SK-N-SH (cell line): ENCODE results near the gene TPRG1L. TPM values are rescaled to one million over a fixed set of nuclear protein-coding genes. Genes with fewer than 3 reads are reported as not detected.

Experiments
- CTCF ChIA-PET: fragments of 300-600, 350-600 bp; formaldehyde crosslinking; extraction: SDS; loops from one replicate; lab custom pipeline; 2021; lab: Yijun Ruan, JAX
- POLR2A ChIA-PET: fragments of 350-600 bp; sonication (Branson Sonifier 250); formaldehyde crosslinking; extraction: SDS; loops from one replicate; lab custom pipeline; 2020; ENCODE audit warnings: antibody characterized with exemption, inconsistent platforms; lab: Yijun Ruan, JAX
- DNase-seq: peaks from one replicate; pipeline ENCODE4 v3.0.0; 2012
- H2AFZ ChIP-seq: fragments of 200-600 bp; sonication (generic); 2 replicates; pipeline ENCODE4 v1.8.1; 2016; ENCODE audit warnings: antibody characterized with exemption, mild to moderate bottlenecking, low read depth
- H3F3A ChIP-seq: fragments of 200-600 bp; sonication (generic); replicated peaks from 2 replicates; pipeline ENCODE3; 2016; ENCODE audit warnings: antibody characterized with exemption, mild to moderate bottlenecking; ENCODE audit not compliant: insufficient read depth
- H3K27ac ChIP-seq, 2 experiments: fragments of 200-500 bp in 1 of 2; fragments of 200-600 bp in 1 of 2; sonication (Bioruptor generic) in 1 of 2; sonication (generic), shearing (Covaris generic) in 1 of 2; 2 replicates each; pipeline versions ENCODE4 v1.5.1 to v1.6.1; 2014 to 2016; ENCODE audit warnings: low read depth in 2 of 2, inconsistent platforms in 1 of 2, low read length in 1 of 2, mild to moderate bottlenecking in 1 of 2, mixed read lengths in 1 of 2
- H3K27me3 ChIP-seq: fragments of 200-600 bp; sonication (generic), shearing (Covaris generic); 2 replicates; pipeline ENCODE4 v1.6.1; 2016; ENCODE audit warnings: mixed run types; ENCODE audit not compliant: insufficient read depth
- H3K36me3 ChIP-seq, 2 experiments: fragments of 200-500 bp in 1 of 2; fragments of 200-600 bp in 1 of 2; sonication (Bioruptor generic) in 1 of 2; sonication (generic) in 1 of 2; replicated peaks in 1 of 2; 2 replicates each; pipeline versions ENCODE3 to v1.5.1; 2014 to 2016; ENCODE audit warnings: low read length in 1 of 2, mild to moderate bottlenecking in 1 of 2; ENCODE audit not compliant: insufficient read depth in 2 of 2, control insufficient read depth in 1 of 2
- H3K4me1 ChIP-seq, 2 experiments: fragments of 200-500 bp in 1 of 2; fragments of 200-600 bp in 1 of 2; sonication (Bioruptor generic) in 1 of 2; sonication (generic), shearing (Covaris generic) in 1 of 2; 2 replicates each; pipeline versions ENCODE4 v1.5.1 to v1.6.1; 2014 to 2016; ENCODE audit warnings: low read depth in 1 of 2, low read length in 1 of 2, mixed run types in 1 of 2; ENCODE audit not compliant: insufficient read depth in 2 of 2, control insufficient read depth in 1 of 2
- H3K4me2 ChIP-seq: fragments of 200-600 bp; sonication (generic), shearing (Covaris generic); 2 replicates; pipeline ENCODE4 v1.6.1; 2017; ENCODE audit warnings: mixed run types
- H3K4me3 ChIP-seq, 2 experiments: fragments of 200-500 bp in 1 of 2; fragments of 200-600 bp in 1 of 2; sonication (Bioruptor generic) in 1 of 2; sonication (generic), shearing (Covaris generic) in 1 of 2; 2 replicates each; pipeline versions ENCODE4 v1.5.1 to v1.8.1; 2014 to 2016; ENCODE audit warnings: low read depth in 2 of 2, inconsistent platforms in 1 of 2, low read length in 1 of 2, mild to moderate bottlenecking in 1 of 2, mixed read lengths in 1 of 2, moderate library complexity in 1 of 2
- H3K79me2 ChIP-seq: fragments of 200-600 bp; sonication (generic); 2 replicates; pipeline ENCODE4 v1.8.1; 2017; ENCODE audit warnings: mild to moderate bottlenecking; ENCODE audit not compliant: insufficient read depth
- H3K9ac ChIP-seq: fragments of 200-600 bp; sonication (generic); 2 replicates; pipeline ENCODE4 v1.6.1; 2017; ENCODE audit warnings: mixed run types
- H3K9me2 ChIP-seq: fragments of 200-600 bp; sonication (generic); 2 replicates; pipeline ENCODE4 v1.6.1; 2017; ENCODE audit warnings: mixed run types
- H3K9me3 ChIP-seq: fragments of 200-600 bp; sonication (generic); 2 replicates; pipeline ENCODE4 v1.6.1; 2017; ENCODE audit warnings: mixed run types, mild to moderate bottlenecking, moderate library complexity
- H4K20me1 ChIP-seq: fragments of 200-600 bp; sonication (generic); 2 replicates; pipeline ENCODE4 v1.6.1; 2017; ENCODE audit warnings: mild to moderate bottlenecking, mixed run types; ENCODE audit not compliant: insufficient read depth
- ELF1 ChIP-seq: IDR thresholded peaks from 2 replicates; pipeline ENCODE4 v1.4.0; 2012
- EP300 ChIP-seq, 2 experiments: IDR thresholded peaks; 2 replicates each; pipeline versions ENCODE4 v1.4.0 to v1.6.1; 2012; ENCODE audit warnings: borderline replicate concordance in 1 of 2, low read depth in 1 of 2, low read length in 1 of 2
- EZH2phosphoT487 ChIP-seq: fragments of 200-600 bp; sonication (generic); IDR thresholded peaks from 2 replicates; pipeline ENCODE4 v1.6.1; 2017; ENCODE audit warnings: low read depth, mixed run types, mild to moderate bottlenecking, antibody characterized with exemption, moderate library complexity, borderline replicate concordance
- GATA2 ChIP-seq: sonication (generic); formaldehyde crosslinking; IDR thresholded peaks from 2 replicates; pipeline ENCODE4 v1.5.0; 2020; ENCODE audit warnings: mild to moderate bottlenecking, missing genetic modification reagents
- JUND ChIP-seq: IDR thresholded peaks from 2 replicates; pipeline ENCODE4 v1.4.0; 2012
- MEF2A ChIP-seq: IDR thresholded peaks from 2 replicates; pipeline ENCODE4 v1.4.0; 2012; ENCODE audit warnings: low read depth, borderline replicate concordance
- NFIC ChIP-seq: IDR thresholded peaks from 2 replicates; pipeline ENCODE4 v1.4.0; 2012; ENCODE audit warnings: borderline replicate concordance
- NRF1 ChIP-seq: IDR thresholded peaks from 2 replicates; pipeline ENCODE4 v1.6.1; 2012; ENCODE audit warnings: low read depth, mild to moderate bottlenecking, low read length
- POLR2AphosphoS5 ChIP-seq: IDR thresholded peaks from 2 replicates; pipeline ENCODE4 v1.6.1; 2012; ENCODE audit warnings: low read depth, low read length
- RXRA ChIP-seq: IDR thresholded peaks from 2 replicates; pipeline ENCODE4 v1.4.0; 2012; ENCODE audit warnings: low read depth, mild to moderate bottlenecking, borderline replicate concordance
- YY1 ChIP-seq: IDR thresholded peaks from 2 replicates; pipeline ENCODE4 v1.4.0; 2012; ENCODE audit warnings: low read depth, mild to moderate bottlenecking
- WGBS: methylation state at CpG from one replicate; pipeline ENCODE4 v1.1.6; 2017; ENCODE audit warnings: low lambda C conversion rate; 5-methylcytosine and 5-hydroxymethylcytosine counted together
- polyA plus RNA-seq, 3 experiments: library from polyadenylated mRNA; depleted of rRNA; stranded (reverse); fragments of >200 nt; gene quantifications; 2 replicates each; pipeline ENCODE4 v1.2.3, GENCODE V29; 2012
- TF ChIP-seq, protein P1 (sequence below): fragments of 200-600 bp; sonication (generic); IDR thresholded peaks from 2 replicates; pipeline ENCODE4 v1.6.1; 2017; ENCODE audit warnings: antibody characterized with exemption, mild to moderate bottlenecking, moderate library complexity
- TF ChIP-seq, protein P2 (sequence below): IDR thresholded peaks from 2 replicates; pipeline ENCODE4 v1.4.0; 2012; ENCODE audit warnings: low read depth, borderline replicate concordance

The TPRG1L gene
- polyA plus RNA-seq, 1 of the 3 experiments (the other 2 are of a cell fraction) = 25.9 TPM

DNA sequence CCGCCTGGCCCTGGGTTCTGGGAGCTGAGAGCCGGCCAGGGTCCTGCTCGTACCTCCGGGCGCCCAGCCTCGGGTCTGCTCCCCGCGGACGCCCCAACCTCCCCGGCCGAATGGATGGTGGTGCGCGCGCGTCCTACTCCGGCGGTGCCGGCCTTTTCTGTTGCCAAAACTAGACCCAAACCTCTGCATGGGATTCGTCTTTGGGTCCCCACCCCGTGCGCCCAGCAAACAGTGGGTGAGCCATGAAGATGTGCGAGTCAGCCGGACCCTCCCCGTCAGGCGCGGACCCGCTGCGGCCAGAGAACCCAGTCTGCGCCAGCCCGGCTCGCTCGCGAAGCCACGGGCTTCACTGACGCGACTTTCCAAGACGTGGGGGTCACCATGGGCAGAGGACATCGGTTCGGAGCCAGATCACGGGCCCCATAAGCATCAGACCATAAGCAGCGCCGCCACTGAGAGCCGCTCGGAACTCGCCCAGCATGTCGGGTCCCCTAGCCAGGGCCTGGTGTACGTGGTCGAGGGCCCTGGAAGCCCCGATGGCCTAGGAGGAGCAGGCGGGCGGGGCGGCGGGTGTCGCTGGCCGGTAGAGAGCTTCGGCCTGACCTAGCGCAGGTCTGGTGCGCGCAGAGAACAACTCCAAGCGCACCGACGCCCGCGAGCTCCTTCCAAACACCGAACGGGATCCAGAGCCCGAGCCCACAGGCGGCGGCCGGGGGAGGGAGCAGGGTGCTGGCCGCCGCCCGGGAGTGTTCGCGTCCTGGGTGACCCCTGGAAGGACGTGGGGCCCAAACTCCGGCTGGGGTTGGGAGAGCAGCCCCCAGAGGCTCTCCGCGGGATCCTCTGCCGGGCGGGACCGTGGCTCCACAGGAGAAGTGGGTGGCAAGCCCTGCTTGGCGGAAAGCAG lies 26.5 kb downstream of the TPRG1L start:
- H3K27ac ChIP-seq = no peak overlapping the region
- H3K9me2 ChIP-seq = no peaks in the 10 kb centered on the region
- H3K9me3 ChIP-seq = no peaks in the 10 kb centered on the region
- WGBS = 36% methylated on average over 10 of the region's 83 CpGs
- peak overlapping the region in 1 of 2 experiments; percentile 41; a peak in 1 of 4 replicates for H3K4me3 ChIP-seq
- peaks cover 19% of the 10 kb centered on the region for H3K79me2 ChIP-seq
- H2AFZ ChIP-seq = no peak overlapping the region
- peaks cover 0 to 12% of the 10 kb centered on the region in 2 experiments; a peak in 2 of 4 replicates for H3K4me1 ChIP-seq
- TF ChIP-seq, protein P1, sequence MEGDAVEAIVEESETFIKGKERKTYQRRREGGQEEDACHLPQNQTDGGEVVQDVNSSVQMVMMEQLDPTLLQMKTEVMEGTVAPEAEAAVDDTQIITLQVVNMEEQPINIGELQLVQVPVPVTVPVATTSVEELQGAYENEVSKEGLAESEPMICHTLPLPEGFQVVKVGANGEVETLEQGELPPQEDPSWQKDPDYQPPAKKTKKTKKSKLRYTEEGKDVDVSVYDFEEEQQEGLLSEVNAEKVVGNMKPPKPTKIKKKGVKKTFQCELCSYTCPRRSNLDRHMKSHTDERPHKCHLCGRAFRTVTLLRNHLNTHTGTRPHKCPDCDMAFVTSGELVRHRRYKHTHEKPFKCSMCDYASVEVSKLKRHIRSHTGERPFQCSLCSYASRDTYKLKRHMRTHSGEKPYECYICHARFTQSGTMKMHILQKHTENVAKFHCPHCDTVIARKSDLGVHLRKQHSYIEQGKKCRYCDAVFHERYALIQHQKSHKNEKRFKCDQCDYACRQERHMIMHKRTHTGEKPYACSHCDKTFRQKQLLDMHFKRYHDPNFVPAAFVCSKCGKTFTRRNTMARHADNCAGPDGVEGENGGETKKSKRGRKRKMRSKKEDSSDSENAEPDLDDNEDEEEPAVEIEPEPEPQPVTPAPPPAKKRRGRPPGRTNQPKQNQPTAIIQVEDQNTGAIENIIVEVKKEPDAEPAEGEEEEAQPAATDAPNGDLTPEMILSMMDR = no peak
- TF ChIP-seq YY1 (no peak), JUND (no peak), EP300 (IDR thresholded peaks at IDR 0.05; ENCODE audit: borderline replicate concordance in 1 of 2, low read depth in 1 of 2, low read length in 1 of 2) (no peak), EZH2phosphoT487 (no peak), MEF2A (no peak), RXRA (no peak), GATA2 (no peak), ELF1 (no peak), NRF1 (no peak), POLR2AphosphoS5 (no peak), NFIC (no peak)
- TF ChIP-seq, protein P2, sequence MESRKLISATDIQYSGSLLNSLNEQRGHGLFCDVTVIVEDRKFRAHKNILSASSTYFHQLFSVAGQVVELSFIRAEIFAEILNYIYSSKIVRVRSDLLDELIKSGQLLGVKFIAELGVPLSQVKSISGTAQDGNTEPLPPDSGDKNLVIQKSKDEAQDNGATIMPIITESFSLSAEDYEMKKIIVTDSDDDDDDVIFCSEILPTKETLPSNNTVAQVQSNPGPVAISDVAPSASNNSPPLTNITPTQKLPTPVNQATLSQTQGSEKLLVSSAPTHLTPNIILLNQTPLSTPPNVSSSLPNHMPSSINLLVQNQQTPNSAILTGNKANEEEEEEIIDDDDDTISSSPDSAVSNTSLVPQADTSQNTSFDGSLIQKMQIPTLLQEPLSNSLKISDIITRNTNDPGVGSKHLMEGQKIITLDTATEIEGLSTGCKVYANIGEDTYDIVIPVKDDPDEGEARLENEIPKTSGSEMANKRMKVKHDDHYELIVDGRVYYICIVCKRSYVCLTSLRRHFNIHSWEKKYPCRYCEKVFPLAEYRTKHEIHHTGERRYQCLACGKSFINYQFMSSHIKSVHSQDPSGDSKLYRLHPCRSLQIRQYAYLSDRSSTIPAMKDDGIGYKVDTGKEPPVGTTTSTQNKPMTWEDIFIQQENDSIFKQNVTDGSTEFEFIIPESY = no peak
- no peaks in the 10 kb centered on the region; the same call in 1 of the 2 replicates for H3K27me3 ChIP-seq
- no peaks in the 10 kb centered on the region for H3F3A ChIP-seq
- POLR2A ChIA-PET = no interaction called here
- no peak for DNase-seq
- no peaks in the 10 kb centered on the region for H4K20me1 ChIP-seq
- peaks cover 11 to 18% of the 10 kb centered on the region in 2 experiments for H3K36me3 ChIP-seq
- CTCF ChIA-PET = interaction anchor here (0.6 to 1.2 kb wide), 2 partner anchors 42 to 73 kb away, joined by 3 to 5 read pairs; no protein-coding TSS in a partner anchor
- H3K9ac ChIP-seq = no peak overlapping the region
- no peak overlapping the region for H3K4me2 ChIP-seq
